GM19468 (cell line): ENCODE data around the gene SLC9B2.
A peak's percentile ranks its signal among the peaks of the same experiment; 100 is the strongest.
"Not testable (repeated sequence)": the region's sequence is repeated elsewhere in the genome, so short reads cannot be mapped to it uniquely, and the experiment has no call there.

Source experiments
- ATAC-seq: cut with Tn5 transposase; IDR thresholded peaks from one replicate; pipeline ENCODE4 v1.9.1; 2021; ENCODE audit warnings: mild to moderate bottlenecking, moderate library complexity, moderate number of reproducible peaks; ENCODE audit not compliant: unreplicated experiment; ENCODE audit errors: extremely low read depth

Gene SLC9B2

DNA sequence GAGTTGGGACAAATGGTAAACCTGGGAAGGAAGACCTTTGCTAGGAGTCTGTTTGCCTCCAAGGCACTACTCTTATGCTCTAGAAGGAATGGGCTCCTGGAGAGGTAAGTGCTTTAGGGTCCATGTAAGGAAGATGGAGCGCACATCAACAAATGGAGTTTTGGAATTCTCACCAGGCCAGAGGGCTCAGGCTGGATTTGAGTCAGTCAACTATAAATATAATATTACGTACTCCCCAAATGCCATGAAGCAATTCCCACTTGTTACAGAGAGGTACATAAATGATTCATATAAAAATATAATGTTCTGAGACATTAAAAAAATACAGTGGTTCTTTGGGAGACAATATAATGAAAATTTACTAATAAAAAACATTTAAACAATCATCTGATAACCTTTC lies 55.4 kb downstream of the SLC9B2 start:
- no peak for ATAC-seq

DNA sequence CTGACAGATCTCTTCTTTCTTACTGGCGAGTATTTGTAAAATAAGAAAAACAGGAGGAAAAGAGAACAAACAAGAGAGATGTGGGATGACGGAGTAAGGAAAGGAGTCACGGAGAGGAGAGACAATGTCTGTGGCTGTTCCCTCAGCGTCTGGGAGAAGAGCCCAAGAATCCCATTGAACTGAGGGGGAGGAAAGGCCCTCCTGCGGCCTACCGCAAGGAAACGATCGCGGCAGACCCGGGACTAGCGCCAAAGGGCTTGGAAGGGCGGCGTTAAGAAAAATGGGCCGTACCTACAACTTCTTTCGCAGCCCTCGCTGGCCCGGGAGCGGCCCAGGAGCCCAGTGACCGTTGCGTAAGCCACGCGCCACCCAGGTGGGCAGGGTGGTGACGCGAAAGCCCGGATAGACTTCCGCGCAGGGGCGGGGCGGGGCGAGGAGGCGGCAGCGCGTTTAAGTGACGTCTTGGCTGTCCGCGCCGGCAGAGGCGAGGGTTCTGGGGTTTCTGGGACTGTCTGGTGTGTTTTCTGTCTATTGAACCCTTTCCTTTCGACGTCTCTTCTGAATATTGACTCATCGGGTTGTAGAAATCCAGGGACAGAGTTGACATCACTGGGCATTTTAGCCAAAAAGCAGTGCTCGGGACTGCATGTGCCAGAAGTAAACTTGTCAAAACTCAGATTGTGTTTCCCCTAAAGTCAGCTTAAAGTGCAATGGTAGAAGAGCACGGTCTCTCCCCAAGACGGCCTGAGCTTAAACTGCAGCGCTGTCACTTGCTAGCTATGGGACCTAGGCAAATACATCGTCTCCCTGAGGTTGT lies 57.0 kb downstream of the SLC9B2 start, which contains the start of gene SLC9B1:
Gene SLC9B1 (minus strand): TSS at position 398 of the 817 bp plus-strand sequence. CDS start 27,994 bp downstream, outside the sequence.
- peak; percentile 95 for ATAC-seq

DNA sequence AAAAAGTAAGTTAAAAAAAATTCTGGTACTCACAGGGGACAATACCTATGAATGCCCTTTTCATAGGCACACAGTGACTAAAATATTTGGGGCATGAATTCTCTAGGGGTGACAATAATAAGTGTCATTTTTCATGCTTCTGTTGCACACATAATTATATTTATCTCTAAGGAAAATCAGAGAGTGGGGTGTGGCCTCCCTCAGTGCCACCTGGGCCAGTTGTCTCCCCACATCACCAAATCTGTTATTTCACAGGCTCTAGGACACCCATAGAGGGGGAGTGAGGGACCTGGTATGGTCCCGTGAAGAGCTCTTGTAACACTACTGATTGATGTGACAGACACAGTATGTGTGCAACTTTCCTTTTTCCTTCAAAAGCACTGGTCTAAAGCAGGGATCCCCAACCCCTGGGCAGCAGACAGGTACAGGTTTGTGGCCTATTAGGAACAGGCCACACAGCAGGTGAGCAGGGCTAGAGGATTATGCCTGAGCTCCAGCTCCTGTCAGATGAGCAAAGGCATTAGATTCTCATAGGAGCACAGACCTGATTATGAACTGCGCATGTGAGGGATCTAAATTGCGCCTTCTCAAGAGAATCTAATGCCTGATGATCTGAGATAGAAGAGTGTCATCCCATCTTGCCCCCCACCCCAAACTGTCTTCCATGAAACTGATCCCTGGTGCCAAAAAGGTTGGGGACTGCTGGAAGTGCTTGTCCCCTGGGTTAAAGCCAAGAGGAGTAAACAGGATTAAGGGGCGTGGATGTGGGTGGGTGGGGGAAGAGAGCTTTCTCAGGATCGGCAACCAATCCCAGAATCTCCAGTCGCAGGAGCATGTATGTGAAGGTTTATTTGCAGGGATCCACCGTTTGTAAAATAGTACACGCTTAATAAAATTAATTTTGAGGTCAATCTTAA lies 57.9 kb downstream of the SLC9B2 start:
- ATAC-seq, result no peak

DNA sequence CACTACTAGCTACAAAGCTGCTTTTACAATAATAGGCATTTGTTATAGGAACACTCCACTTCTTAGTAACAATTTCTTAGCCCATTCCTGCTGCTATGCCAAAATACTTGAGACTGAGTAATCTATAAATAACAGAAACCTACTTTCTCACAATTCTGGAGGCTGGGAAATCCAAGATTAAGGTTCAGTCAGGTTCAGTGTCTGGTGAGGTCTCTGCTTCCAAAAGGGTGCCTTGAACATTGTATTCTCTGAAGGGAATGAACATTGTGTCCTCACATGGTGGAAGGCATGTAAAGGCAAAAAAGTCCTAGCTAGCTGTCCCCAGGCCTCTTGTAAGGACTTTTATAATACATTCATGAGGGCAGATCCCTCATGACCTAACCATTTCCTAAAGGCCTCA lies 64.0 kb downstream of the SLC9B2 start:
- ATAC-seq, result no peak

DNA sequence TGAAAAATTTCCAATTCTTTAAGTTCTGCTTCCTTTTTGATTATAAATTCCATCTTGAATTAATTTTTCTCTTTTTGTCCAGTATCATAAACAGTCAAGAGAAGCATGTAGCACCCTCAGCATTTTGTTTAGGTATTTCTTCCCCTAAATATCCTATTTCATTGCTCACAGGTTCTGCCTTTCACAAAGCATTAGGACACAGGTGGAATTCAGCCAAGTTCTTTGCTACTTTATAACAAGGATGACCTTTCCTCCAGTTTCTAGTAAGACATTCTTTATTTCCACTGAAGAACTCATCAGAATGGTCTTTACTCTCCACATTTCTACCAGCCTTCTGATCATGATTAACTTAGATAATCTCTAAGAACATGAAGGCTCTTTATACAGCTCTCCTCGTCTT lies 64.5 kb downstream of the SLC9B2 start:
- ATAC-seq, result no peak

DNA sequence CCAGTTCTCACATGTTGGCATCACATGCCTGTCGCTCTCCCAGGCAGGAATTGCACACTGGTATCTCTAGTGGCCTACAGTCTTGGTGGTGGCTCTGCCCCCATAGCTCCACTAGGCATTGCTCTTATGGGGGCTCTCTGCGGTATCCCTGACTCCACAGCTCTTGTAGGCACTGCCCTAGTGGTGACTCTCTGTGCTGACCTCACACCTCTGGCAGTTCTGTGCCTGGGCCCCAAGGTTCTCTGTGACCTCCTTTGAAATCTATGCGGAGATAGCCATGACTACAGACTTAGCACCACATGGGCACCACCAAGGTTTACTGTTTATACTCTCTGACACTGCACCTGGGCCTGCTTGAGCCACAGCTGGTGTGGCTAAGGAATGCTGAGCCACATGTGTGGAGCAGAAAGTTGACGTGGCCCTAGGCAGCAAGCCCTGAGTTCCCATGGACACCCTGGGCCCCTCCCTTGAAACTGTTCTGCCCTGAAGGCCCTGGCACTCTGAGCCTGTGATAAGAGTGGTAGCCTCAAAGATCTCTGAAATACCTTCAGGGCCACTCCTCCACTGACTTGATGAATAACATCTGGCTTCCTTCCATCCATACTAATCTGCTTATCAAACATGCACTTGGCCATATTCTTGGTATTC lies 65.1 kb downstream of the SLC9B2 start:
- ATAC-seq, result no peak

DNA sequence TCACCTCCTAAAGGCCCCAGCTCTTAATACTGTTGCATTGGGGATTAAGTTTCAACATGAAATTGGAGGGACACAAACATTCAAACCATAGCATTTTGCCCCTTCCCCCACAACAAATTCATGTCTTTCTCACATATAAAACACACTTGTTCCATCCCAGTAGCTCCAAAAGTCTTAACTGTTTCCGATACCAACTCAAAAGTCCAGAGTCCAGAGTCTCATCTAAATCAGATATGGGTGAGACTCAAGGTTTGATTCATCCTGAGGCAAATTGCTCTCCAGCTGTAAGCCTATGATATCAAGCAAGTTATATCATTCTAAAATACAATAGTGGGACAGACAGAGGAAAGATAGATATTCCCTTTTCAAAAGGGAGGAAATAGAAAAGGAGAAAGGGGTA lies 65.8 kb downstream of the SLC9B2 start:
- no peak for ATAC-seq

DNA sequence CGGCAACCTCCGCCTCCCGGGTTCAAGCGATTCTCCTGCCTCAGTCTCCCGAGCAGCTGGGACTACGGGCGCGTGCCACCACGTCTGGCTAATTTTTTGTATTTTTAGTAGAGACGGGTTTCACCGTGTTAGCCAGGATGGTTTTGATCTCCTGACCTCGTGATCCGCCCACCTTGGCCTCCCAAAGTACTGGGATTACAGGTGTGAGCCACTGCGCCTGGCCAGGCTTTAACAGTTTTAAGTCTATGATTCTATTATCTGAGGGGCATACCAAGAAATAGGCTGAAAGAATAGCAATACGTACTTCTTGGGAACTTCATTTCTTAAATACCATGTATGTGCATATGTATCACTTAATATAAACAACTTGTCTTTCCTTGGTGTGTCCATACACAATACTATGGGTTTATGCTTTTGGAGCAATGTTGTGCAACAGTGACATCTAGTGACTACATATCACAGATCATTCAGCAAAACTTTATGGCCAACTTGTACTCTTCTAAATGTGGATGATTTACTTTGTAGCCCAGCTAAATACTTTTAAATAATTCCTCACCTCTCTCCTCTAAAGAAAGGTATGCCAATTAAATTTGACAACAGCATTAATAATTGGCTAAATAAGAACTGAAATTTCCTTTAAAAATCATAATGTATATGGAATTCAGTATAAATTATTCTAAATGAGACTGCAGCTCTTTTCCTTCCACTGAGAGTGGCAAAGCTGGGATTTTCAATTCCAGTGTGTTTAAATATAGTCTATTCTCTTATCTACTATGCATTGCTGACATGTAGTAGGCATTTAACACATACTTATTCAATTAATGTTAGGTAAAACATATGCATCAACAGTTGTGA lies 67.5 kb downstream of the SLC9B2 start:
- ATAC-seq, result peak; percentile 68

DNA sequence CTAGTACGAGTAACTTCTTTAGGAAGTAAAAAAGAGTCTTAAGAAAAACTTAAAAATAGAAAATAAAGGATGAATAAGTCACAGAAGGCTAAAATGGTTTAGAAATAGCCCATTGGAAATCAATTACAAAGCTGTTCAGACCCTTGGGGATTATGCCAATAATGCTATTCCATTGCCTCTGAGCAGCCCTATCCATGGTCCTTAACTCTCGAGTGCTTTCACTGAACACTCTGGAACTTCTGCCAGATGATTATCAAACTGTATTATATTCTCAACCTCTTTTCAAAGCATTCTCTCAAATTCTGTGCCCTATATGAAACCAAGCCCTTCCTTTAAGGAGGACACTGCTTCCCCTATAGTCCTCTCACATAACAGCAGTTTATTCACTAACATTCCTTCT lies 74.0 kb downstream of the SLC9B2 start:
- ATAC-seq, result no peak

DNA sequence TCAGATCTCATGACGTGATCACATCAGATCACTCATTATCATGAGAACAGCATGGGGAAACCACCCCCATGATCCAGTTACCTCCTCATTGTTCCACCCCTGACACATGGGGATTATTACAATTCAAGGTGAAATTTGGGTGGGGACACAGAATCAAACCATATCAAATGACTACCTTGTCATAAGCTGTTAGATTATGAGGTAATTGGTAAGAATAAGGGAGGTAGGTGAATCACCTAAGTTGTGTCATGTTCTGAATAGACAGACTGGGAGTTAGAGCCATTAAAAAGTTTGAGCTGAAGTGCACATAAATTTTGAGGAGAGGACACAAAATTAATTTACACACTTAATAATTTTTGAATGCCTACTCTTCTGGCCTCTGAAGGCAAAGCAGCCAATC lies 81.8 kb downstream of the SLC9B2 start:
- ATAC-seq, result no peak

DNA sequence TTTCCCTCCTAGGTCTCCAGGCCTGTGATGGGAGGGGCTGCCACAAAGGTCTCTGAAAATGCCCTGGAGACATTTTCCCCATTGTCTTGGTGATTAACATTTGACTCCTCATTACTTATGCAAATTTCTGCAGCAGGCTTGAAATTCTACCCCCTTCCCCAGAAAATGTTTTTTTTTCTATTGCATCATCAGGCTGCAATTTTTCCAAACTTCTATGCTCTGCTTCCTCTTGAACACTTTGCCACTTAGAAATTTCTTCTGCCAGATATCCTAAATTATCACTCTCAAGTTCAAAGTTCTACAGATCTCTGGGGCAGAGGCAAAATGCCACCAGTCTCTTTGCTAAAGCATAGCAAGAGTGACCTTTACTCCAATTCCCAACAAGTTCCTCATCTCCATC lies 82.6 kb downstream of the SLC9B2 start:
- not testable (repeated sequence) for ATAC-seq

DNA sequence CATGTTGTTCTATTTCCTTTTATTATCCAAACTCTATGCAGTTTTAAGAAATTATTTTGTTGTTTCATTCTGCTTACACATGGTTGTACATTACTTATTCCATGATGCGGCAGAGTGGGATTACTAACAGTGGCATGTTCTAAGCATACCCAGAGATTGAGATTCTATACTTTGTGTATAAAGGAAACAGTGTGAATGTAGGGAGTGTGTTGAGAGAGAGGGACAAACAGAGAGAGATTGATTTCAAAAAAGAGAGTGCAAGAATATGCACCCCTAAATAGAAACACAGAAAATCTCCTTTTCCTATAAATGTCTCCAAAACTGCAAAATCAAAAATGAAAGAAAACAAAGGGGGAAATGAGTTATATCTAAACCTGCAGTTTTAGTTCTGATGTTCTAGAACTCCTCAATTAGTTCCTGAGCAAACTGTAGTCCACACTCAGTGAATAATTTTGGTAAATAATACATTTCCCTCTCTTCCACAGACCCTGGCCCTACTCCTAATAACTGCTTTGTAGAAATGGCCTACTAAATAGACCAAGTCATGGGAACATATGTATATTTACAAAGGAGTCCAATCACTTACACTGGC lies 88.0 kb downstream of the SLC9B2 start:
- peak; percentile 26 for ATAC-seq

DNA sequence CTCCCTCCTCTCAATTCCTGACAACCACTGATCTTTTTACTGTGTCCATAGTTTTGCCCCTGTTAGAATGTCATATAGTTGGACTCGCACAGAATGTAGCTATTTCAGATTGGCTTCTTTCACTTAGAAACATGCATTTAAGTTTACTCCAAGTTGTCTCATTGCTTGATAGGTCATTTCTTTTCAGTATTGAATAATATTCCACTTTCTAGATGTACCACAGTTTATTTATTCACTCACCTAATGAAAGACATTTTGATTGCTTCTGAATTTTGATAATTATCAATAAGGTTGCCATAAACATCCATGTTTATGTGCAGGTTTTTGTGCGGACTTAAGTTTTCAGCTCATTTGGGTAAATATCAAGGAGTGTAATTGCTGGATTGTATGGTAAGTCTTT lies 95.6 kb downstream of the SLC9B2 start:
- ATAC-seq, result no peak
